Mesenchymal stem cell (in vitro differentiated cells and primary cell): ENCODE data around the gene MAN2B2.

Experiments
- DNase-seq: peaks from one replicate; pipeline ENCODE4 v3.0.0-alpha.2; 2013
- H2AFZ ChIP-seq: one replicate; pipeline ENCODE4 v1.6.1; 2013; ENCODE audit warnings: low read depth, mild to moderate bottlenecking, control low read depth, inconsistent platforms, low read length, moderate library complexity
- H2AK5ac ChIP-seq: 2 replicates; pipeline ENCODE4 v1.6.1; 2013; ENCODE audit warnings: low read length, moderate library complexity, mild to moderate bottlenecking, inconsistent platforms; ENCODE audit not compliant: severe bottlenecking
- H2BK120ac ChIP-seq: one replicate; pipeline ENCODE4 v1.6.1; 2013; ENCODE audit warnings: low read depth, mild to moderate bottlenecking, inconsistent platforms, low read length, moderate library complexity
- H2BK12ac ChIP-seq, 2 experiments: one replicate each; pipeline ENCODE4 v1.6.1; 2013; ENCODE audit warnings: inconsistent platforms in 2 of 2, low read length in 2 of 2, mild to moderate bottlenecking in 2 of 2, moderate library complexity in 2 of 2, control low read depth in 1 of 2
- H2BK15ac ChIP-seq: one replicate; pipeline ENCODE4 v1.6.1; 2013; ENCODE audit warnings: mild to moderate bottlenecking, low read depth, inconsistent platforms; ENCODE audit not compliant: poor library complexity, severe bottlenecking
- H2BK5ac ChIP-seq: 2 replicates; pipeline ENCODE4 v1.6.1; 2013; ENCODE audit warnings: low read depth, mild to moderate bottlenecking, low read length, control low read depth, inconsistent platforms; ENCODE audit not compliant: poor library complexity, severe bottlenecking
- H3K14ac ChIP-seq, 2 experiments: one replicate each; pipeline ENCODE4 v1.6.1; 2013; ENCODE audit warnings: inconsistent platforms in 2 of 2, low read length in 2 of 2, control low read depth in 1 of 2, mild to moderate bottlenecking in 1 of 2, moderate library complexity in 1 of 2
- H3K18ac ChIP-seq, 2 experiments: one replicate each; pipeline ENCODE4 v1.6.1; 2013; ENCODE audit warnings: inconsistent platforms in 2 of 2, low read length in 2 of 2, control low read depth in 1 of 2, low read depth in 1 of 2, mild to moderate bottlenecking in 1 of 2
- H3K23ac ChIP-seq, 2 experiments: one replicate each; pipeline ENCODE4 v1.6.1; 2013; ENCODE audit warnings: inconsistent platforms in 2 of 2, low read length in 2 of 2, mild to moderate bottlenecking in 2 of 2, moderate library complexity in 2 of 2, control low read depth in 1 of 2
- H3K27ac ChIP-seq: 2 replicates; pipeline ENCODE4 v1.5.1; 2013; ENCODE audit warnings: mild to moderate bottlenecking, moderate library complexity, low read length, control low read depth, inconsistent platforms; ENCODE audit not compliant: poor library complexity, severe bottlenecking
- H3K27me3 ChIP-seq, 2 experiments: 2 replicates each; pipeline versions ENCODE4 v1.6.1 to v1.7.0; 2013; ENCODE audit warnings: low read length in 2 of 2, mild to moderate bottlenecking in 2 of 2, moderate library complexity in 2 of 2, control low read depth in 1 of 2, inconsistent platforms in 1 of 2; ENCODE audit not compliant: control insufficient read depth in 1 of 2, insufficient read depth in 1 of 2
- H3K36me3 ChIP-seq, 2 experiments: 2 replicates each; pipeline versions ENCODE4 v1.6.1 to v1.7.0; 2013; ENCODE audit warnings: low read length in 2 of 2, control low read depth in 1 of 2, inconsistent platforms in 1 of 2, low read depth in 1 of 2, mild to moderate bottlenecking in 1 of 2; ENCODE audit not compliant: insufficient read depth in 2 of 2, control insufficient read depth in 1 of 2
- H3K4ac ChIP-seq, 2 experiments: one replicate each; pipeline ENCODE4 v1.6.1; 2013; ENCODE audit warnings: inconsistent platforms in 2 of 2, low read length in 2 of 2, mild to moderate bottlenecking in 2 of 2, moderate library complexity in 2 of 2, control low read depth in 1 of 2, low read depth in 1 of 2
- H3K4me1 ChIP-seq: 2 replicates; pipeline ENCODE4 v1.6.1; 2013; ENCODE audit warnings: low read depth, low read length, control low read depth; ENCODE audit not compliant: control insufficient read depth, insufficient read depth
- H3K4me2 ChIP-seq: 2 replicates; pipeline ENCODE4 v1.6.1; 2013; ENCODE audit warnings: low read length, mild to moderate bottlenecking, inconsistent platforms; ENCODE audit not compliant: poor library complexity, severe bottlenecking
- H3K4me3 ChIP-seq, 2 experiments: 2 replicates each; pipeline versions ENCODE4 v1.5.1 to v1.7.0; 2013; ENCODE audit warnings: low read length in 2 of 2, mild to moderate bottlenecking in 2 of 2, control low read depth in 1 of 2, low read depth in 1 of 2; ENCODE audit not compliant: insufficient read depth in 1 of 2
- H3K79me1 ChIP-seq: replicated peaks from 2 replicates; pipeline ENCODE4 v1.6.1; 2013; ENCODE audit warnings: mild to moderate bottlenecking, control low read depth, low read length, inconsistent platforms; ENCODE audit not compliant: poor library complexity, severe bottlenecking
- H3K9ac ChIP-seq: 2 replicates; pipeline ENCODE4 v1.7.0; 2013; ENCODE audit warnings: mild to moderate bottlenecking, low read length, moderate library complexity
- H3K9me3 ChIP-seq: 2 replicates; pipeline ENCODE4 v1.7.0; 2013; ENCODE audit warnings: mild to moderate bottlenecking, low read length; ENCODE audit not compliant: control insufficient read depth
- H4K8ac ChIP-seq: one replicate; pipeline ENCODE4 v1.6.1; 2013; ENCODE audit warnings: inconsistent platforms, mild to moderate bottlenecking, low read length, moderate library complexity
- H4K91ac ChIP-seq: one replicate; pipeline ENCODE4 v1.6.1; 2013; ENCODE audit warnings: mild to moderate bottlenecking, low read length, inconsistent platforms
- WGBS: methylation state at CpG from one replicate; pipeline ENCODE4 v1.1.7; 2013; ENCODE audit warnings: mixed read lengths; 5-methylcytosine and 5-hydroxymethylcytosine counted together

Gene MAN2B2

DNA sequence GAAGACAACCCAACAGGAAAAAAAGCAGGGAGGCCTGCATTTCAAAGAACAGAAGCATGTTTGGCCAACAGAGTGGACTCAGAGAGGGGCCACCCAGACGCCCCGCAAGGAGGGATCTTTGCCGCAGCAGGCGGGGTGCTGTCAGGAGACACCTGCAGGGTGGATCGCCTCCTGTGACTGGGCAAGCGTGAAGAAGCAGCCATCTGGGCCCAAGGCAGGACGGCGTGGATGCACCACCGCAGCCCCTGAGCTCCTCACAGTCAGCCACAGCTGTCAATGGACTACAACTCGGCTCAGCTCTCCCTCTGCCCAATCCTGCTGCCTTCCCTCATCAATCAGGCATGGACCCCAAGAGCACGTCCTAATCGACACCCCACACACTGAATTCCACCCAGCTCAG, 32.0 kb upstream of the MAN2B2 start:
- Histone ChIP-seq H4K91ac (no peak overlapping the region), H2AFZ (no peak overlapping the region), H4K8ac (no peak overlapping the region), H3K9ac (no peak overlapping the region), H3K4me2 (no peak overlapping the region), H2BK120ac (no peak overlapping the region), H3K4me1 (no peaks in the 10 kb centered on the region), H3K4ac (no peak overlapping the region), H2BK5ac (no peak overlapping the region), H3K36me3 (no peaks in the 10 kb centered on the region), H3K79me1 (no peaks in the 10 kb centered on the region), H3K27me3 (peaks cover 8 to 19% of the 10 kb centered on the region in 2 experiments), H3K18ac (no peak overlapping the region), H3K9me3 (peaks cover 6% of the 10 kb centered on the region), H3K4me3 (no peak overlapping the region), H2BK15ac (no peak overlapping the region), H2BK12ac (no peak overlapping the region), H3K23ac (peak overlapping the region in 1 of 2 experiments; percentile 50), H3K27ac (no peak overlapping the region), H2AK5ac (no peak overlapping the region), H3K14ac (no peak overlapping the region)
- no peak for DNase-seq
- WGBS, result 68% methylated on average over 12 of the region's 12 CpGs

- no peak overlapping the region for H3K9ac ChIP-seq
- no peak overlapping the region for H3K14ac ChIP-seq
- no peak overlapping the region for H3K27ac ChIP-seq
- 94% methylated on average over 3 of the region's 4 CpGs for WGBS
- no peak overlapping the region for H2BK5ac ChIP-seq
- H3K4me3 ChIP-seq, result no peak overlapping the region
- H3K4me2 ChIP-seq, result no peak overlapping the region
- H3K36me3 ChIP-seq, result no peaks in the 10 kb centered on the region
- no peak overlapping the region for H3K4ac ChIP-seq
- no peaks in the 10 kb centered on the region for H3K4me1 ChIP-seq
- H4K91ac ChIP-seq, result no peak overlapping the region
- H2BK15ac ChIP-seq, result no peak overlapping the region
- DNase-seq, result no peak
- no peak overlapping the region for H2AFZ ChIP-seq
- H3K18ac ChIP-seq, result no peak overlapping the region
- H3K9me3 ChIP-seq, result no peaks in the 10 kb centered on the region
- H2BK120ac ChIP-seq, result no peak overlapping the region
- no peak overlapping the region for H2AK5ac ChIP-seq
- H3K23ac ChIP-seq, result no peak overlapping the region
- peaks cover 23 to 26% of the 10 kb centered on the region in 2 experiments for H3K27me3 ChIP-seq
- no peak overlapping the region for H4K8ac ChIP-seq
- no peaks in the 10 kb centered on the region for H3K79me1 ChIP-seq
- H2BK12ac ChIP-seq, result no peak overlapping the region
Measured at GRCh38 chr4:6546091-6546490, 28.9 kb upstream of the MAN2B2 start.

- Histone ChIP-seq H3K27ac (no peak overlapping the region), H3K4me3 (no peak overlapping the region), H3K4me1 (no peaks in the 10 kb centered on the region), H3K79me1 (no peaks in the 10 kb centered on the region), H3K14ac (no peak overlapping the region), H2BK5ac (no peak overlapping the region), H2AFZ (no peak overlapping the region), H3K4ac (no peak overlapping the region), H2AK5ac (no peak overlapping the region), H2BK120ac (no peak overlapping the region), H3K9me3 (peaks cover 6% of the 10 kb centered on the region), H3K23ac (no peak overlapping the region), H3K18ac (no peak overlapping the region), H2BK12ac (no peak overlapping the region), H3K9ac (no peak overlapping the region), H3K36me3 (no peaks in the 10 kb centered on the region), H2BK15ac (no peak overlapping the region), H3K4me2 (no peak overlapping the region), H3K27me3 (peaks cover 31 to 32% of the 10 kb centered on the region in 2 experiments), H4K91ac (no peak overlapping the region), H4K8ac (no peak overlapping the region)
- DNase-seq, result peak; percentile 71
- 26% methylated on average over 19 of the region's 19 CpGs for WGBS
Measured at GRCh38 chr4:6546681-6547447, 28.1 kb upstream of the MAN2B2 start.

- Histone ChIP-seq H3K9ac (no peak overlapping the region), H2BK15ac (no peak overlapping the region), H3K36me3 (no peaks in the 10 kb centered on the region), H3K79me1 (no peaks in the 10 kb centered on the region), H3K4me1 (no peaks in the 10 kb centered on the region), H2AFZ (no peak overlapping the region), H3K4ac (no peak overlapping the region), H4K8ac (no peak overlapping the region), H3K9me3 (peaks cover 10% of the 10 kb centered on the region), H3K4me2 (no peak overlapping the region), H3K14ac (no peak overlapping the region), H2BK5ac (no peak overlapping the region), H2BK12ac (no peak overlapping the region), H4K91ac (no peak overlapping the region), H3K27ac (no peak overlapping the region), H3K23ac (no peak overlapping the region), H3K18ac (no peak overlapping the region), H3K4me3 (no peak overlapping the region), H3K27me3 (peaks cover 42 to 45% of the 10 kb centered on the region in 2 experiments), H2AK5ac (no peak overlapping the region), H2BK120ac (no peak overlapping the region)
- WGBS, result 75% methylated on average over 8 of the region's 8 CpGs
- peak; percentile 20 for DNase-seq
Measured at GRCh38 chr4:6548201-6548881, 26.6 kb upstream of the MAN2B2 start.
